RWPE1 (cell line): Measurements from ENCODE around the gene NEBL.
A peak's percentile ranks its signal among the peaks of the same experiment; 100 is the strongest.

ENCODE experiments used
- CTCF ChIA-PET: fragments of 350-600 bp; sonication (Branson Sonifier 250); formaldehyde crosslinking; extraction: SDS; loops from one replicate; lab custom pipeline; 2021; lab: Yijun Ruan, JAX
- POLR2A ChIA-PET: fragments of 400-600 bp; formaldehyde crosslinking; extraction: SDS; loops from one replicate; lab custom pipeline; 2020; ENCODE audit warnings: antibody characterized with exemption; ENCODE audit not compliant: low non-redundant PET; lab: Yijun Ruan, JAX
- DNase-seq: peaks from one replicate; pipeline ENCODE4 v3.0.0; 2012; ENCODE audit warnings: low spot score
- H3K27ac ChIP-seq: fragments of 450-650 bp; 2 replicates; pipeline ENCODE4 v1.5.1; 2017
- CTCF ChIP-seq: fragments of 450-650 bp; conservative IDR thresholded peaks from 2 replicates; pipeline ENCODE4 v1.5.1; 2017; ENCODE audit warnings: low read depth, mild to moderate bottlenecking

NEBL gene

GRCh38 chr10:20877986-20878983, 18.8 kb downstream of the NEBL start:
- POLR2A ChIA-PET, result no interaction called here
- no peak for TF ChIP-seq CTCF
- CTCF ChIA-PET, result no interaction called here
- DNase-seq, result peak; percentile 36
- H3K27ac ChIP-seq, result no peak overlapping the region

- no peak overlapping the region for H3K27ac ChIP-seq
- ChIA-PET CTCF (interaction anchor here (0.6 kb wide), 1 partner anchor 1198 kb away, joined by 3 read pairs; no protein-coding TSS in a partner anchor), POLR2A (no interaction called here)
- TF ChIP-seq CTCF, result no peak
- no peak for DNase-seq
Measured at GRCh38 chr10:20877554-20877953, 19.6 kb downstream of the NEBL start.

- POLR2A ChIA-PET, result no interaction called here
- no peak overlapping the region for H3K27ac ChIP-seq
- no peak for DNase-seq
- TF ChIP-seq CTCF, result no peak
- CTCF ChIA-PET, result no interaction called here
Measured at GRCh38 chr10:20874261-20874660, 22.9 kb downstream of the NEBL start.

GRCh38 chr10:20871970-20872369, 25.1 kb downstream of the NEBL start:
- no peak overlapping the region for H3K27ac ChIP-seq
- ChIA-PET POLR2A (no interaction called here), CTCF (no interaction called here)
- TF ChIP-seq CTCF, result no peak
- no peak for DNase-seq

GRCh38 chr10:20870834-20871233, 26.3 kb downstream of the NEBL start:
- ChIA-PET POLR2A (no interaction called here), CTCF (no interaction called here)
- H3K27ac ChIP-seq, result no peak overlapping the region
- DNase-seq, result no peak
- TF ChIP-seq CTCF, result no peak

GRCh38 chr10:20863008-20863407, 34.1 kb downstream of the NEBL start:
- TF ChIP-seq CTCF, result no peak
- CTCF ChIA-PET, result no interaction called here
- no peak for DNase-seq
- POLR2A ChIA-PET, result no interaction called here
- no peak overlapping the region for H3K27ac ChIP-seq
